OCI-M1 (cell line): Measurements from ENCODE around the gene LRRFIP2.
"Not testable (repeated sequence)": the region's sequence is repeated elsewhere in the genome, so short reads cannot be mapped to it uniquely, and the experiment has no call there.

Experiments used
- DNase-seq: peaks from one replicate; lab custom pipeline; 2025; lab: John Stamatoyannopoulos, UW

The LRRFIP2 gene

DNA sequence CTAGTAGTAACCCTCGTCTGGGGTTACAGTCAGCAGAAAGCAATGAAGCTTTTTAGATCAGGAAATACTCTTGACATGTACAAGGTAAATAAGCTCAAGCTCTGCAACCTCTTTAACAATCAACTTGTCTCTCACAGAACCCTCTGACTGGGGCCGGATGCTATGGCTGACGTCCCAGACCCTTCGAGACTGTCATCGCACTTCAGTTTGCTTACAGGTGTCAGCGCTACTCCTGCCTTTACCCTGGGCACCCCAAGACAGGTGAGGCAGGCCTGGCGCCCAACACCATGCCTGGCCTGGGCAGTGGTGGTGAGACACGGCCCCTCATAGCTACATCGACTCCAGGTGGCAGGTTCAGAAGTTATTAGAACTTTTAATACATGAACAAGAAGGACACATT lies 30.6 kb downstream of the LRRFIP2 start:
- no peak for DNase-seq

DNA sequence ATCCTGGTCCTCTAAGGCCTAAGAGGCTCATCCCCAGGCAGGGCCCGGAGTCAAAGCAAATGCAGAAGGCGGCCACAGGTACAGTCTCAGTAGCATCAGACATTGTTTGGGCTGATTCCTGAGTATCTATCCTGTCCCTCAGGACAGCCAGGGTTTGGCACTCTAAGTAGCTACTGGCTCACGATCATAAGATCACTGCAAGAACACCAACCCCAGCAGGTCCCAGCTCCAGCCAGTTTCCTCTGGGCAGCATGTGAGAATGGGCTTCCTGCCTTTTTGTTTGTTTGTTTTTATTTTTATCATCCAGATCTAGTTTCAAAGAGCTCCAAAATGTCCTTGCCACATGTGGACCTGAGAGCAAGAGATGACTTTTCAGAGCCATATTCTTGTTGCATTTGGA lies 32.7 kb downstream of the LRRFIP2 start:
- no peak for DNase-seq

DNA sequence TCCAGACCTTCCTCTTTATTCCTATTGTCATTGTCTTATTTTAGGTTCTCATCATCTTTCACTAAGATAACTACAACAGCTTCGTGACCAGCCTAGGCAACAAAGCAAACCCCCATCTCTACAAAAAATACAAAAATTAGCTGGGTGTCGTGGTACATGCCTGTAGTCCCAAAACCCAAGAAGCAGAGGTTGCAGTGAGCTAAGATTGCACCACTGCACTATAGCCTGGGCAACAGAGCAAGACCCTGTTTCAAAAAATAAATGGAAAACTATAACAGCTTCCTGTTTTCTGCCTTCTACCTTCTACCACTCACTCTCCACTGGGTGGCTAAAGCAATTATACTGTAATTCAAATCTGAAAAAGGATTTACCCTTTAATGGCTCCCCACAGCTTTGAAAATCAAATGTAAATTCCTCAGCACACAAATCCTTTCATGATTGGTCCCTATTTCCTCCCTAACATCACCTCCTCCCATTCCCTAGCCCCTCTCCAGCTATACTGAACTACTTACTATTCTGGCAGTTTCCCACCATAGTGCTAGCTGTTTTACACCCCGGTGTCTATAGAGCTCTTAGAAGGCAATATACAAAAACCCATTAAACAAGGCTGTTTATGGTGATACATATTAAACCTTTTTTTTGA lies 33.4 kb downstream of the LRRFIP2 start:
- no peak for DNase-seq

DNA sequence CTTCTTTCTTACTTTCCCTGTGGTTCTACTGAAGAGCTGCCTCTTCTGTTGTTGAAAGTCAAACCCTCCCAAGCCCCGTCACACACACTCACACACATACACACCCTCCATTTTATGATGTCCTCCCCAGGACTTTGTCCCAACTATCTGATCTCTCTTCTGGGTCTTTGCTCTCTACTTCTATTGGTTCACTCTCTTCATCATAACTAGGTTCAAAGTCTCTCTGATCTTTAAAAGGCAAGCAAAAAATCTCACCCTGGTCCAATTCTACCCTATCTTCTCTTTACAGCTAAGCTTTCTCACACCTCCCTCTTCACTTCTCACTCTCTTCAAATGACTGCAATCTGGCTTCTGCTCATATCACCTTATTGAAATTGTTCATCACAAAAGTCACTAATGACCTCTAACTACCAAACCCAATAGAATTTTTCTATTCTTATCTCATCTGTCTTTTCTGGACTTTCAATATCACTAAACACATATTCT lies 34.8 kb downstream of the LRRFIP2 start:
- DNase-seq, result peak; percentile 33

DNA sequence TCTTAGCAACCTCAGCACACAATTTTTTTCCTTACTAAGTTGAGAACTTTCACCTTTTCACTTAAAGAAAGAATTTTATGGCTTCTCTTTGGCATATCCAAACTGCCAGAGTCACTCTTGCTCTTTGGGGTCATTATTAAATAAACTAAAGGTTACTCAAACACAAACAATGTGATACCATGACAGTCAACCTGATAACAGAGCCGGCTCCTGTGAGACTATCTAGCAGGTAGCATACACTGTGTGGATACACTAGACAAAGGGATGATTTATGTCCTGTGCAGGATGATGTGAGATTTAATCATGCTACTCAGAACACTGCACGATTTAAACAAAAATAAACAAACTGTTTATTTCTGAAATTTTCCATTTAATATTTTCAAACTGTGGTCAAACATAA lies 35.6 kb downstream of the LRRFIP2 start:
- DNase-seq, result peak; percentile 40

DNA sequence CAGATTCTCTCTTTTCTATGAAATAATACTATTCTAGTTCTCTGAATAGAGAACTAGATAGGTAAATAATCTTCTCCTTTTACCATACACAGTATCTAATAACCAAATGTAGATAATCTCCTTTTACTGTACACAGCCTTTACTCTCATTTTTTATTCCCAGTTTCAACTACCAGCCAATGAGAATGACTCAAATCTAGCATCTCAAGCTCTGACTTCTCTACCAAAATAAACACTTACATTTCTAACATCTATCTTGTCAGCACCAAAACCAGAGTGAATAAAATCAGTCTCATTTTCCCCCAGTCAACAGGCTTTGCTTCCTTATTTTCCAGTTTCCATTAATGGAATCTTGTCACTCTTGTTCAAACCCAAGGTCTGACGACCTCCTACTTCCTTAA lies 36.9 kb downstream of the LRRFIP2 start:
- DNase-seq, result peak; percentile 40

DNA sequence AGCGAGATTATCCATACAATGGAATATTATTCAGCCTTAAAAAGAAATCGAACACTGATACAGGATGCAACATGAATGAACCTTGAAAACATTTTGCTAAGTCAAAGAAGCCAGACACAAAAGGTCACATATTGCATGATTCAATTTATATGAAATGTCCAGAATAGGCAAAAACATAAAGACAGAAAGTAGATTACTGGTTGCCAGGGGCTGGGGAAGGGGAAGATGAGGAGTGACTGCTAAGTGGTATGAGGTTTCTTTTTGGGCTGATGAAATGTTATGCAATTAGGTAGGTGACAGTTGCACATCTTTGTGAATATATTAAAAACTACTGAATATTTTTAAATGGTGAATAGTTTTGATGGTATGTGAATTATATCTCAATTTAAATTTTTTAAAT lies 38.3 kb downstream of the LRRFIP2 start:
- peak; percentile 89 for DNase-seq

DNA sequence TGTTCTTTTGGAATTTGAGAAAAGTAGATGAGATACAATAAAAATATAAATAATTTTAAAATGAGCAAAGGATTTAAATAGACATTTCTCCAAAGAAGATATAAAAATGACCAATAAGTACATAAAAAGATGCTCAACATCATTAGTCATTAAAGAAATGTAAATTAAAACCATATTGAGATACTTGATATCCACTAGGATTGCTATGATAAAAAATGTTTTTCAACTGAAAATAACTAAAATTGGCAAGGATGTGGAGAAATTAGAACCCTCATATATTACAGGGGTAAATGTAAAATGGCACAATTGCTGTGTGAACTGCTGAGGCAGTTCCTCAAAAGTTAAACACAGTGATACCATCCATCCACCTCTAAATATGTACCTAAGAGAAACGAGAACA lies 38.8 kb downstream of the LRRFIP2 start:
- peak; percentile 68 for DNase-seq

DNA sequence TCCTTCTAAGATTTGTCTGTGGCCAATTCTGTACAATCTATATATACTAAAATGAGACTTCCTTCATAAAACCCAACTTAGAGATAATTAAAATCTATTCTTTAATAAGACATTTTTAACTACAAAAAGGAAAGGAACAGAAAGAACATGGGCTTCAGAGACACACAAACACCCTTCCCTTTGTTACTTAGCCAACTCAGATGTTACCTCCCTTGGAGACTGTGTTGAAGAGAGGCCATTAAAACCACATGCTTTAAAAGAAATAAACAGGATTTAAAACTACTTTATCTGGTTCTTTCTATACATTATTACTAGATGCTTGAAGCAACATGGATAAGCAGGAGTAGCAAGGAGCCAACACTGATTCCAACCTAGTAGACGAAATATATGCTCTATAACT lies 42.0 kb downstream of the LRRFIP2 start:
- DNase-seq, result peak; percentile 26

DNA sequence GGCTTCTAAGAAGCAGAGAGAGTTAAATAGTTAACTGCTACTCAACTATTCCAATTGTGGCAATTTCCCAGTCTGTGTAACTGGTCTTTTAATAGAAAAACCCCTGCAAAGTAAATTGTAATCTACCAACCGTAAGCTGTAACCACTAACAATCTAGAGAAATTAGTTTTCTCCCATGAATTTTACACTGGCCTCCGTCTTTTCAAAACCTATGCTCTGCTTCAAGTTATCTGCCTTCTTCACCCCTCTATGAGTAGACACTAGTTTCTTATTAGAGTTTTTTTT lies 42.6 kb downstream of the LRRFIP2 start:
- no peak for DNase-seq

DNA sequence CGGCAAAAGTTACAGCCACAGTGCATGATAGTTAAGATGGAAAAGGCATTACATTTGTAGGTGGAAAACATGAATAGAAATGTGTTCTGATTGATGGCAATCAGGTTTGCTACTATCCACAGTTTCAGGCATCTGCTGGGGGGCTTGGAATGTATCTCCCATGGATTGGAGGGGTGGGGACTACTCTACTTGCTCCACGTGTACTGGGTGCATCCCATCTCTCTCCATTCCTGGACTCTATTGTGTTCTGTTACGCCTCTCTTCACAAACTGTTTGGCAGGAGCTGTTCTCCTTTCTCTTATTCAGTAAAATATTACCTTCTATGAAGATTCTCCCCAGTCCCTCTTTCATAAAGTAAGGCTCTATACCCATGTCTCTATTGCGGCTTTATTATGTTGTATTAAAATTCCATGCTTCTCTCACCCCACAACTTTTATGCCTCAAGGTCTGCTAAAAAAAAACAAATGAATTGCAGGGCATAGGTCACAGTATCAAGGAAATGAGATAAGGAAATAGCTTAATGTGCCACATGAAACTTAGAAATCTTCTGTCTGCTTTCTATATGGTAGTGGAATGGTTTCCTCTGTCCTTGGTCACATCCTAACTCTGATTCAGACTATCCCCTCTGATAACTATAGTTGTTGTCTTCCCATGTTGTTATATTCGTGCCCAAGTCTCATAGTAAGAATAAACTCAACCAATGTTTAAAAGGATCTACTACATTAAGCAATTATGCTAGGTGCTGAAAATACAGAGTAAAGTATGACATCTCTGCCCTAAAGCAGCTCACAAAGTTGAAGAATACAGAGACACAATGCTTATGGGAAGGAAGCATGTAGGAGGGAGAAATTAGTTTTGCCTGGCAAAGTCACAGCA lies 43.2 kb downstream of the LRRFIP2 start:
- DNase-seq, result peak; percentile 48

DNA sequence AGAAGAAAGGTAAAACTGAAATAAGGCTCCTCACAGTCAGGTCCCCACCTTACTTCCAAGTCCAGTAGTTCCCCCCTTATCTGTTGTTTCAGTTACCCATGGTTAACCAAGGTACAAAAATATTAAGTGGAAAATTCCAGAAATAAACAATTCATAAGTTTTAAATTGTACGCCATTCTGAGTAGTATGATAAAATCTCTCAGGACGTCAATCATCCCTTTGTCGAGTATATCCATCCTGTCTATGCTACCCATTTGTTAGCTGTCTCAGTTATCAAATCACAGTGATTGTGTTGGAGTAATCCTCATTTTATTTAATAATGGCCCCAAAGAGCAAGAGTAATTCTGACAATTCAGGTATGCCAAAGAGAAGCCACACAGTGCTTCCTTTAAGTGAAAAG lies 43.9 kb downstream of the LRRFIP2 start:
- DNase-seq, result no peak

DNA sequence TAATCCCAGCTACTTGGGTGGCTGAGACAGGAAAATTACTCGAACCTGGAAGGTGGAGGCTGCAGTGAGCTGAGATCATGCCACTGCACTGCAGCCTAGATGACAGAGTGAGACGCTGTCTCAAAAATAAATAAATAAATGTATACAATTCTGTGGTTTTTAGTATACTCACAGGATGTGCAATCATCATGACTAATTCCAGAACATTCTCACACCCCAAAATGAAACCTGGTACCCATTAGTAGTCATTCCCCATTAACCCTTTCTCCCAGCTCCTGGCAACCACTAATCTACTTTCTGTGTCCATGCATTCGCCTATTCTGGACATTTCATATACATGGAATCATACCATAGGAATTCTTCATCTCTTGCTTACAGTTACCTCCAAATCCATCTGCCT lies 44.5 kb downstream of the LRRFIP2 start:
- no peak for DNase-seq

DNA sequence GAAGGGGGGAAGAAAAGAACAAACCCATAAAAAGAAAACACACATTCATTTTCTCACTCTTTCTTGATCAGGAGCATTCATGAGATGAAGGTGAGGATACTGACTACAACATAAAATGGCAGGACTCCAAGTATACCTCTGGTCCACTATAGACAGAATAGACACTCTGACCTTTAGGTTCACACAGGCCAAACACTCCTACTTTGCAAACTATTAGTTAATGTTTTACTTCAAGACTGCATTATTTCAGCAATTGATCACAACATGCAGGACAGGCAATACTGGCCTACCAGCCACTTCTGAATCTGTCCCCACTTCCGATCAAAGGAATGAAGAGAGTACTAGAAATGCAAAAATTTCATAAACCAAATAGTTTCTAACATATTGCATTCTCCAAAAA lies 47.0 kb downstream of the LRRFIP2 start:
- DNase-seq, result no peak

DNA sequence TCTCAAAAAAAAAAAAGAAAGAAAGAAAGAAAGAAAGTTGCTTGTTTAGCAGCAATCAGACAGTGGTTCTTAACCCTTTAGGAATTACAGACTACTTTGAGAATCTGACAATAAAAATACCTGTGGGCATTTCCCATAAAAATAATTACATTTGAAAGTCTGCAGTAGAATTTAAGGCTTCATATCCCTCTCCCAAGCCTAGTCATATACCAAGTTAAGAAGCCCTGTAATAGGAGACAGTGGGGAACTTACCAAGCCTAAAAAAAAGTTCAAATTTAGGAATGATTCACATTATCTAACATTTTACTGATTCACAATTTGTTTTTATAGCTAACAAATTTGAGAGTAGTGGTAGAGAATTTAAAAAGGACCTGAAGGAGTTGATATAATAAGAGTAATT lies 47.5 kb downstream of the LRRFIP2 start:
- no peak for DNase-seq

DNA sequence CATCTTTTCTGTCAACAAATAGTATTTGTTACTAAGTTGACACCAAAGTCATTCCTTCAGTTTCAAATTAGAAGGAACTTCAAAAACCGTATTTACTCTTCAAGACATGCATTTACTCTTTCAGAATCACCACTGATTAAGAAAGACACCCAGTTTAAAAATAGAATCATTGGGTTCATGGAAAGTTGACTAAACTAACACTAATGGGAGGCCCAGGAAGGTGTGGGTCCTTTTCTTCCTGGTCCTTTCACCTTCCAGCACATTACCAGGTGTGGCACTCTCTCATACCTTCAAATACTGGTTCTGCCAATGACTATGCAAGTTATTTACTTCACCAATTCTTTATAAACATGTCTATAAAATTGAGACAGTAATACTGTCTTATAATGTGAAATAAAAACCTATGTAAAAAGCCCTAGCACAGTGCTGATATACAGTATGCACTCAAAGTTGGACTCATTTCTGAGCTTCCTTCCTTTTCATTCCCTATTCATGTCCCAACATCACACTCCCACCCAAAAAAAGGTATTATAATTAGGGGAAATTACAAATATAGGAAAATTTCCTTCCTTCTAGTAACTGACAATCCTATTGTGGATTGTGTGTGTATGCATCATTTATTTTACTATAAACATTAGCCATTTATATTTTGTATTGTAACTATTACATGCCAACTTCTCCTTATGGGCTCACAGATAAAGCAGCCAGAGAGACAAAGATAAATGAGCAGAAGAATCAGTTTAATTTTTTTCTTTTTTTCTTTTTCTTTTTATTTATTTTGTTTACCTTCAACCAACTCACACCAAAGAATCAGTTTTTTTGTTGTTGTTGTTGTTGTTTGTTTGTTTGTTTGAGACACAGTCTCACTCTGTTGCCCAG lies 48.9 kb downstream of the LRRFIP2 start:
- peak; percentile 63 for DNase-seq

DNA sequence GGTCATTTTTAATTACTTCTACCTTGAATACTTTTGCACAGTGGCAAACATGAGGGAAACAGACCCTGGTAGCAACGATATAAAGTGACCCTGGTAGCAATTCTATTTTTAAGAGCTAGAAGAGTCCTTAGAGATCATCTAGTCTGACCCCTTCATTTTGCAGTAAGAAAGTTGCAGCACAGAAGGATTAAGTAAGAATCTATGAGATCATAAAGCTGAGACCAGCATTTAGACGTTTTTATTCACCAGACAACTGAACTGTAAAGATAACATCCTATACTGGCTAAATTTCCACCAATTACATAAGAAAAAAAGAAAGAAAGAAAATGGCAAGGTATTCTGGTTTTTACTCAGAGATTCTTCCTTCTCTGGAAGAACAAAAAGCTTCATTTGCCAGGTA lies 49.9 kb downstream of the LRRFIP2 start:
- peak; percentile 87 for DNase-seq

DNA sequence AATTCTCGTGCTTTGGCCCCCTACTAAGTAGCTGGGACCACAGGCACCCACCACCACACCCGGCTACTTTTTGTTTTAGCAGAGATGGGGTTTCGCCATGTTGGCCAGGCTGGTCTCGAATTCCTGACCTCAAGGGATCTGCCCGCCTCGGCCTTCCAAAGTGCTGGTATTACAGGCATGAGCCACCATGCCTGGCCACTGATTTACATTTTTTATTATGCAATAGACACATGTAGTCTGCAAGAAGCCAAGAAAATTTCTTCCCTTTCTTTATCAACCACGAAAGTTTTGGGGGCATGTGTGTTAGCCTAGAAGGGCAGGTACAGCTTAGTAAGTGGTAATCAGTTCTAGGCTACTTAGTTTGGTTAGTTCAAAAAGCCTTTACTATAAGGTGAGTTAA lies 51.1 kb downstream of the LRRFIP2 start:
- peak; percentile 27 for DNase-seq

DNA sequence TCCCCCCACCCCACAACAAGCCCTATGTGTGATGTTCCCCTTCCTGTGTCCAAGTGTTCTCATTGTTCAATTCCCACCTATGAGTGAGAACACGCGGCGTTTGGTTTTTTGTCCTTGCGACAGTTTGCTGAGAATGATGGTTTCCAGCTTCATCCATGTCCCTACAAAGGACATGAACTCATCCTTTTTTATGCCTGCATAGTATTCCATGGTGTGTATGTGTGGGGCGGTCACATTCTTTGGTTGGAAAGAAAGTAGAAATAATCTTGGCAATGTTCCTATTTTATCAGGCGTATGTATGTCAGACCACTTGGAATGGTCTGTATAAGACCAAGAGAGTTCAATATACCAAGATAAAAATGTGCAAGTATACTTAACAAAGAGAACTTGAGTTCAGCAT lies 52.3 kb downstream of the LRRFIP2 start:
- not testable (repeated sequence) for DNase-seq

DNA sequence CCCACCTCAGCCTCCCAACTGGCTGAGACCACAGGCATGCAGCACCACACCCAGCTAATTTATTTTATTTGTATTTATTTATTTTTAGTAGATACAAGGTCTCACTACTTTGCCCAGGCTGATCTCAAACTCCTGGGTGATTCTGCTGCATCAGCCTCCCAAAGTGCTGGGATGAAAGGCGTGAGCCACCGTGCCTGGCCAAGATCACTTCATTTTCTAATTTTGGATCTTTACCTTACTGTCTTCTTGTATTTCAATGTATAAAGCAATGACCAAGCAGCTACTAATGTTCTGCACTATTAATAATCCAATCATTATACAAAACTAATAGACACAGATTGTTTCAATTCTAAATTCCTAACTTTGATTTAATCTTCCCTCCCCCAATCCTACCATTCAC lies 56.2 kb downstream of the LRRFIP2 start:
- DNase-seq, result no peak

DNA sequence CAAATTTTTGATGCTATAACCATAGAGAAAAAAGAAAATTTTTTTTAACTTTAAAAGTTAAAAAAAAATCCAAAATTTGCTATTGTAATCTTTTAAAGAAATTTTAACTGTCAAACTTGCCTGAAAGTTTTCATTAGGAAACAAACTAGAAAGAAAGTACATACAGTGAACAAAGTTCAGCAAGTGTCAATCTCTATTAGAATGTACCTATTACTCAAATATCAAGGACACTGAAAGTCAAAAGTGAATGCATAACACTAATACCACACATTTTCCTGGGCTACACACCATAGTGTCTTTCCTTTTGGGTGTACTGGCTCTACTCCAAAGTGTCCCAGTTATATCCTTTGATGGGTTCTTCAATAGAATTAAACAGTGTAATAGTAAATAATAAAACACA lies 56.8 kb downstream of the LRRFIP2 start:
- DNase-seq, result no peak

DNA sequence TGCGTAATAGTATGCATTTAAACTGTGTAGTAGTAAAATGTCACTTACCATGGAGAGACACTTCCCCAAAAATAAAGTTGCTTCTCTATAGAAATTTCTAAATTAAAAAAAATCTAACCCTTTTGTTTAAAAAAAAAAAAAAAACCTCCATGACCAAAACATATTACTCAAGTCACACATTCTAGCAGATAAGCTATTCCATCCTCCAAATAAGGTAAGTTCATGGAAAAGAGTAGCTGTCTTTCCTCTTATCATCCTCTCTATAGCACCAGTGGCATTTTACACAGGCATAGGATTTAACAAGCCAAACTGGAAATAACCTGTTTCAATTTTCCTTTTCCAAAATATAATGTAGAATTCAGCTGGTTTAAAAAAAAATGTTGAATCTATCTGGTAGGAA lies 57.4 kb downstream of the LRRFIP2 start:
- peak; percentile 53 for DNase-seq

DNA sequence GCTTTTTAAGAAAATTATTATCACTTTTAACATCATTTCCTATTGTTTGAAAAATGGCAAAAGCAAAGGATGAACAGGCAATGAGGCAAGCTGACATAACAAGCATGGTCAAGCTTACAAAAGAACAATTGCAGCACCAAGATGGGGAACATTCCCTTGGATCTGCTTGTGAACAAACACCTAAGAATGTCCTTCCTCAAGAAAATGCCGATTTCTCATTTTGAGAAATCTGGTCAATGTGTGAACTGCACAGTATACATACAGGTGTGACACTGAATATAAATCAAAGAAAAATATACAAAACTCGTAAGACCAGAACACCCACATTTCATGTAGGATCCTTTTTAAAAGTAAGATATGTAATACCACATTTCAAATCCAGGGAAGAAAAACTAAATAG lies 58.9 kb downstream of the LRRFIP2 start:
- DNase-seq, result no peak
